Inflammatory macrophage treated with lipopolysaccharide for 1 hour (primary cell): ENCODE data around the gene ANXA7.
"Not testable (repeated sequence)": the region's sequence is repeated elsewhere in the genome, so short reads cannot be mapped to it uniquely, and the experiment has no call there.

Source experiments
- DNase-seq, 2 donors: peaks; one replicate each; pipeline ENCODE4 v3.0.0-alpha.2; 2020 to 2022

The ANXA7 gene

GRCh38 chr10:73333202-73333601 is 80.7 kb downstream of the ANXA7 start:
- no peak for DNase-seq

DNA sequence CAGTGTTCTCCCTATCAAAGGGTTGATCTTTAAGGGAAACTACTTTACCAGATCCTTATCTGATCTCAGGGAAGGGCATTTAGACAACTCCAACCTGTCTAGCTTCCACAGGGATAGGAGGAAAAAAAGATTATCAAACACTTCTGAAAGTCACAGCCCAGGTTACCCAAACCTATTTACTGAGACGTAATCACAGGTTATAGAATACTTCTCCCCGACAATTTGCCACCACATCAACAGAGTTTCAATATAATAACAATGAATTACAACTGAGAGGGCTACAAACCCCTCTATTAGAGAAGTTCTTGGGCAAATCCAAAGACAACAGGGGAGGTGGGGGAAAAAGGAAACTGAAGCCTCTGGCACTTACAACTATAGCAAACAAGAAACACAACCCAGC is 81.5 kb downstream of the ANXA7 start:
- no peak for DNase-seq

DNA sequence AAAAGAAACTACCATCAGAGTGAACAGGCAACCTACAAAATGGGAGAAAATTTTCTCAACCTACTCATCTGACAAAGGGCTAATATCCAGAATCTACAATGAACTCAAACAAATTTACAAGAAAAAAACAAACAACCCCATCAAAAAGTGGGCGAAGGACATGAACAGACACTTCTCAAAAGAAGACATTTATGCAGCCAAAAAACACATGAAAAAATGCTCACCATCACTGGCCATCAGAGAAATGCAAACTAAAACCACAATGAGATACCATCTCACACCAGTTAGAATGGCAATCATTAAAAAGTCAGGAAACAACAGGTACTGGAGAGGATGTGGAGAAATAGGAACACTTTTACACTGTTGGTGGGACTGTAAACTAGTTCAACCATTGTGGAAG is 85.3 kb downstream of the ANXA7 start:
- DNase-seq = not testable (repeated sequence)

GRCh38 chr10:73325290-73325689 is 88.6 kb downstream of the ANXA7 start:
- not testable (repeated sequence) for DNase-seq
